ENCODE measurements around the gene SMDT1. TPM values are rescaled to one million over a fixed set of nuclear protein-coding genes. Genes with fewer than 3 reads are reported as not detected.

SMDT1 gene
- polyA plus RNA-seq, 2 of the 4 experiments (the other 2 are of a cell fraction), result 25.3 to 27.1 TPM

GRCh38 chr22:42035256-42035655 is 44.2 kb upstream of the SMDT1 start:
- H3K4me3 ChIP-seq, result no peak overlapping the region
- H3K4me1 ChIP-seq, result no peaks in the 10 kb centered on the region
- H3K4me2 ChIP-seq, result no peak overlapping the region
- ATAC-seq (no peak), DNase-seq (ENCODE audit: low read depth in 1 of 2, low spot score in 1 of 2) (no peak), FAIRE-seq (no peak)
- POLR2A ChIA-PET, result no interaction called here
- WGBS (ENCODE audit: missing lambda C conversion rate), result 18% methylated on average over 8 of the region's 8 CpGs
- no peak overlapping the region for H3K27ac ChIP-seq
- CTCF ChIA-PET, result no interaction called here
- no peak for TF ChIP-seq POLR2A (IDR thresholded peaks at IDR 0.05; ENCODE audit: low read length)
- TF ChIP-seq ATOH8 (CRISPR knock-in tag; IDR thresholded peaks at IDR 0.05; ENCODE audit: low read depth), result no peak
- no peak for TF ChIP-seq FOXS1 (CRISPR knock-in tag; IDR thresholded peaks at IDR 0.05)
- no peak for TF ChIP-seq CEBPB (IDR thresholded peaks at IDR 0.05)
- no peak for TF ChIP-seq USF2 (IDR thresholded peaks at IDR 0.05)
- no peak for TF ChIP-seq KDM1A (IDR thresholded peaks at IDR 0.05; ENCODE audit: low read depth)
- no peak for TF ChIP-seq CBX2 (IDR thresholded peaks at IDR 0.05; ENCODE audit: borderline replicate concordance, low read depth)
- TF ChIP-seq FOSL2 (IDR thresholded peaks at IDR 0.05), result no peak
- TF ChIP-seq FOSL2 (CRISPR knock-in tag; IDR thresholded peaks at IDR 0.05), result no peak
- no peaks in the 10 kb centered on the region for H3K9me3 ChIP-seq

- Histone ChIP-seq H3K27ac (no peak overlapping the region), H3K9me3 (peaks cover 6% of the 10 kb centered on the region; the same call in 2 of the 3 replicates), H3K4me2 (no peak overlapping the region), H3K4me1 (no peaks in the 10 kb centered on the region), H3K4me3 (no peak overlapping the region)
- ChIA-PET POLR2A (no interaction called here), CTCF (no interaction called here)
- WGBS (ENCODE audit: missing lambda C conversion rate), result 40% methylated on average over 5 of the region's 5 CpGs
- DNase-seq (ENCODE audit: low read depth in 1 of 2, low spot score in 1 of 2) (no peak), ATAC-seq (no peak), FAIRE-seq (no peak)
- no peak for TF ChIP-seq CEBPB (IDR thresholded peaks at IDR 0.05)
- no peak for TF ChIP-seq MAFK (IDR thresholded peaks at IDR 0.05; ENCODE audit: partially characterized antibody)
- TF ChIP-seq MAX (IDR thresholded peaks at IDR 0.05), result no peak
- TF ChIP-seq CBX2 (IDR thresholded peaks at IDR 0.05; ENCODE audit: borderline replicate concordance, low read depth), result no peak
- no peak for TF ChIP-seq PHF8 (IDR thresholded peaks at IDR 0.05; ENCODE audit: borderline replicate concordance, low read depth)
- TF ChIP-seq MYC (IDR thresholded peaks at IDR 0.05; ENCODE audit: borderline replicate concordance, low read length), result no peak
- TF ChIP-seq FOSL2 (IDR thresholded peaks at IDR 0.05), result no peak
- TF ChIP-seq FOSL2 (CRISPR knock-in tag; IDR thresholded peaks at IDR 0.05), result no peak
- no peak for TF ChIP-seq PBX3 (IDR thresholded peaks at IDR 0.05)
- TF ChIP-seq ATOH8 (CRISPR knock-in tag; IDR thresholded peaks at IDR 0.05; ENCODE audit: low read depth), result no peak
- no peak for TF ChIP-seq CHD4 (IDR thresholded peaks at IDR 0.05; ENCODE audit: borderline replicate concordance)
- TF ChIP-seq USF2 (IDR thresholded peaks at IDR 0.05), result no peak
- no peak for TF ChIP-seq POLR2AphosphoS2 (conservative IDR thresholded peaks at IDR 0.05; ENCODE audit: low read length)
- no peak for TF ChIP-seq CHD2 (IDR thresholded peaks at IDR 0.05; ENCODE audit: low read length, partially characterized antibody)
- TF ChIP-seq RAD21 (conservative IDR thresholded peaks at IDR 0.05 in 1 of 2, IDR thresholded peaks at IDR 0.05 in 1 of 2), result no peak
- TF ChIP-seq HES2 (IDR thresholded peaks at IDR 0.05), result no peak
- TF ChIP-seq ZSCAN20 (CRISPR knock-in tag; IDR thresholded peaks at IDR 0.05), result no peak
- no peak for TF ChIP-seq REST (IDR thresholded peaks at IDR 0.05)
These were observed 40.2 kb upstream of the SMDT1 start for GRCh38 chr22:42039271-42039670.
